Lower leg skin (tissue), 4 donors: ENCODE results near the gene TRIM7. TPM values are rescaled to one million over a fixed set of nuclear protein-coding genes. Genes with fewer than 3 reads are reported as not detected.

Source experiments
- DNase-seq, 2 donors: peaks; one replicate each; pipeline ENCODE4 v3.0.0-alpha.2; 2019; ENCODE audit warnings: low spot score in 2 of 2
- H3K4me3 ChIP-seq: fragments of 200-600 bp; sonication (generic); 2 replicates; pipeline ENCODE4 v1.5.1; 2017; ENCODE audit warnings: mild to moderate bottlenecking, low read depth; ENCODE audit not compliant: poor library complexity, severe bottlenecking
- POLR2A ChIP-seq, 2 donors: fragments of 450-650 bp; IDR thresholded peaks; one replicate each; pipeline ENCODE4 v1.6.1; 2016 to 2017; ENCODE audit warnings: antibody characterized with exemption in 2 of 2, mild to moderate bottlenecking in 1 of 2, moderate library complexity in 1 of 2
- WGBS, 2 donors: methylation state at CpG; one replicate each; pipeline ENCODE4 v1.1.5; 2018; 5-methylcytosine and 5-hydroxymethylcytosine counted together
- intact Hi-C: fragments of 100-400 bp; cut with DNase I; formaldehyde crosslinking; loops from one replicate; pipeline ENCODE4 v1.15.0; 2023; ENCODE audit warnings: low total_unique reads
- total RNA-seq, 4 donors: library from RNA; depleted of rRNA; stranded (reverse); fragments of >200 nt; gene quantifications; one replicate each; pipeline ENCODE4 v1.1.0, GENCODE V29; 2016
- TF ChIP-seq, protein P1 (sequence below), 3 donors: fragments of 450-650 bp; IDR thresholded peaks; one replicate each; pipeline ENCODE4 v1.5.1; 2016; ENCODE audit warnings: antibody characterized with exemption in 3 of 3, mild to moderate bottlenecking in 3 of 3, moderate library complexity in 2 of 3

The TRIM7 gene
- total RNA-seq, 4 donors from 2014 or later: 77.2 to 144 (median 89.8) TPM

DNA sequence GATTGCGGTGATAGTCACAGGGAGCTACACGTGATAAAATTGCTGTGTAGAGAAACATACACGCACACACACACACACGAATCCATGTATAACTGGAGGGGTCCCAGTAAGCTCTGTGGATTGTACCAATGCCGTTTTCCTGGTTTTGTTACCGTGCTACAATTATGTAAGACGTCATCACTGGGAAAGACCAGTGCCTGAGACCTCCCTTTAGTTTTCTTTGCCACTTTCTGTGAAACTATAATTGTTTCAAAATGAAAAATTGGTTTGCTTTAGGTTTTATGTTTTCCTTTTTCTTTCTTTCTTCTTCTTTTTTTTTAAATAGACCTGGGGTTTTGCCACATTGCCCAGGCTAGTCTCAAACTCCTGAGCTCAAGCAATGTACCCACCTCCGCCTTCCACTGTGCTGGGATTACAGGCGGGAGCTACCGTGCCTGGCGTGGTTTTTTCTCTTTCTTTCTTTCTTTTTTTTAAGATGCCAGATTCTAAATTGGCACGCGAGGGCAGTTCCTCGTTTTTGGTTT, 36.3 kb downstream of the TRIM7 start:
- intact Hi-C loops: no loop called here
- no peak overlapping the region for H3K4me3 ChIP-seq
- DNase-seq: no peak
- WGBS, 2 donors: 35 to 36% methylated on average over 14 of the region's 14 CpGs
- TF ChIP-seq, protein P1, sequence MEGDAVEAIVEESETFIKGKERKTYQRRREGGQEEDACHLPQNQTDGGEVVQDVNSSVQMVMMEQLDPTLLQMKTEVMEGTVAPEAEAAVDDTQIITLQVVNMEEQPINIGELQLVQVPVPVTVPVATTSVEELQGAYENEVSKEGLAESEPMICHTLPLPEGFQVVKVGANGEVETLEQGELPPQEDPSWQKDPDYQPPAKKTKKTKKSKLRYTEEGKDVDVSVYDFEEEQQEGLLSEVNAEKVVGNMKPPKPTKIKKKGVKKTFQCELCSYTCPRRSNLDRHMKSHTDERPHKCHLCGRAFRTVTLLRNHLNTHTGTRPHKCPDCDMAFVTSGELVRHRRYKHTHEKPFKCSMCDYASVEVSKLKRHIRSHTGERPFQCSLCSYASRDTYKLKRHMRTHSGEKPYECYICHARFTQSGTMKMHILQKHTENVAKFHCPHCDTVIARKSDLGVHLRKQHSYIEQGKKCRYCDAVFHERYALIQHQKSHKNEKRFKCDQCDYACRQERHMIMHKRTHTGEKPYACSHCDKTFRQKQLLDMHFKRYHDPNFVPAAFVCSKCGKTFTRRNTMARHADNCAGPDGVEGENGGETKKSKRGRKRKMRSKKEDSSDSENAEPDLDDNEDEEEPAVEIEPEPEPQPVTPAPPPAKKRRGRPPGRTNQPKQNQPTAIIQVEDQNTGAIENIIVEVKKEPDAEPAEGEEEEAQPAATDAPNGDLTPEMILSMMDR (IDR thresholded peaks at IDR 0.05): no peak
- no peak for TF ChIP-seq POLR2A (IDR thresholded peaks at IDR 0.05)

DNA sequence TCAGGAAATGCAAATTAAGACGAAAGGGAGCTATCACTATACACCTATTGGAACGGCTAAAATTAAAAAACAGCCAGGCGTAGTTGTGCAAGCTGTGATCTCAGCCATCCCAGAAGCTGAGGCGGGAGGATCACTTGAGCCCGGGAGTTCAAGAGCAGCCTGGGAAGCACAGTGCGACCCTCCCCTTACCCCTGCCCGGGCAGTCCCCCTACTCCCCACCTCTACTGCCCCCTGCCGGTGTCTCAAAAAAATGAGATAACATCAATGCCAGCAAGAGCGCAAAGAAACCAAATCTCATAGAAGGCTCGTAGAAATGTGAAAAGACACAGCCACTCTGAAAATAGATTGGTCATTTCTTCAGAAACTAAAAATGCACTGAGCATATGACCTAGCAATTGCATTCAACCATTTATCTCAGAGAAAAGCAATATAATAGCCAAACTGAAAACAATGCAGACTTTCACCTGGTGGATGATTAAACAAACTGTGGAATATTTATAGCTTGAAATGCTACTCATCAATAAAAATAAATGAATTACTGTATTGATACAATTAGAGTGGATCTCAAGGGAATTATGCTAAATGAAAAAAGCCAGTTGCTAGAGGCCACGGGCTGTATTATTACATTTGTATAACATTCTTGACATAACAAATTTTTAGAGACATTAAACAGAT, 37.0 kb downstream of the TRIM7 start:
- DNase-seq: no peak
- 15 to 17% methylated on average over 11 of the region's 11 CpGs for WGBS, 2 donors
- intact Hi-C loops: no loop called here
- no peak for TF ChIP-seq POLR2A (IDR thresholded peaks at IDR 0.05)
- TF ChIP-seq, protein P1 (IDR thresholded peaks at IDR 0.05): no peak
- no peak overlapping the region for H3K4me3 ChIP-seq

- intact Hi-C loops: no loop called here
- 58 to 69% methylated on average over 6 of the region's 6 CpGs for WGBS, 2 donors
- DNase-seq: no peak
- H3K4me3 ChIP-seq: no peak overlapping the region
- TF ChIP-seq POLR2A (IDR thresholded peaks at IDR 0.05): no peak
- TF ChIP-seq, protein P1 (IDR thresholded peaks at IDR 0.05): no peak
These were observed 37.9 kb downstream of the TRIM7 start for GRCh38 chr5:181166812-181167733.

DNA sequence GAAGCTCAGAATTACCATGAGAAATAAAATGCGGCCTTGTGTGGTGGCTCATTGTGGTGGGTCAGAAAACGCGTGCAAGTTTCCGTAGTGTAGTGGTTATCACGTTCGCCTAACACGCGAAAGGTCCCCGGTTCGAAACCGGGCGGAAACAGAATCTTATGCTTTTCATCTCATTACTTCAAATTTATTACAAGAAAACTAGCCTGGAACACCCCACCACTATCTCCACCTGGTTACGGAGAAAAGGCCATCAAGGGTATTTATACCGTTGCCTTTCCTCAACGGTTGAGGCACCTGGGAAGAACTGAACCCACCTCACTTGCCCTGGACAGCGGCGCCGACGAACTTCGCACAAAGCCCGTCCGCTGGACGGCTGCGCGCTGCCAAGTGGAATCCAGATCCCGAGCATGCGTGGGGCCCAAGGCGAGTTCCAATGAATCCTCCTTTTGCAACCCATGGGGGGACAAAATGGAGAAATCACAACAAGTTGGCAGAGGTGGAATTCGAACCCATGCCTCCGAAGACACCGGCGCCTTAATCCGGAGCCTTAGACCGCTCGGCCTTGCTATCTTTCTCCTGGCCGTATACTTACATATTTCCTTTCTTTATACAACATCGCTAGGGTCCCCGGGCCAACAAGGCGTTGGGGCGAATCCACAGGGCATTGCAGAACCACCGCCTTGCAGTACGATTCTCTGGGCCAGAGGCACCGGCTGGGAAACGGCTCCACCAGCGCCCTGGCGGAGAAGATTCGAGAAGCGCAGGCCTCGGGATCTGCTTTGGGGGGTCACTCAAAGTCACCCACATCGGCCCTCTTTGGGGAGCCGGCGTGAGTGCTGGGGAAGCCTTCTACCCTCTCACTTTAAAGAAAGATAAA, 40.7 kb downstream of the TRIM7 start:
- WGBS, 2 donors: 24 to 29% methylated on average over 16 to 48 of the region's 52 CpGs
- intact Hi-C loops: no loop called here
- peak in 1 of 2 donors; percentile 28 for DNase-seq
- TF ChIP-seq POLR2A (IDR thresholded peaks at IDR 0.05): no peak
- no peak overlapping the region for H3K4me3 ChIP-seq

GRCh38 chr5:181163487-181164075, 41.4 kb downstream of the TRIM7 start:
- no peak overlapping the region for H3K4me3 ChIP-seq
- TF ChIP-seq, protein P1 (IDR thresholded peaks at IDR 0.05): no peak
- no peak for TF ChIP-seq POLR2A (IDR thresholded peaks at IDR 0.05)
- intact Hi-C loops: no loop called here
- WGBS, 2 donors: 58 to 60% methylated on average over 16 of the region's 16 CpGs
- peak in 1 of 2 donors; percentile 42 for DNase-seq
